Kidney (tissue), 14 donors: ENCODE results near the gene NR3C2. TPM values are rescaled to one million over a fixed set of nuclear protein-coding genes. Genes with fewer than 3 reads are reported as not detected.
A peak's percentile ranks its signal among the peaks of the same experiment; 100 is the strongest.

Source experiments
- DNase-seq, 5 donors: peaks; one replicate each; pipeline ENCODE4 v3.0.0-alpha.2; 2013 to 2020
- FAIRE-seq: peaks from 2 replicates; lab custom pipeline; 2012; peaks lifted over from hg19 to GRCh38; lab: Jason Lieb, UNC
- H3K27ac ChIP-seq, 2 donors: one replicate each; pipeline ENCODE4 v1.7.0; 2013; ENCODE audit warnings: low read depth in 2 of 2, low read length in 2 of 2, inconsistent platforms in 1 of 2
- H3K27me3 ChIP-seq: one replicate; pipeline ENCODE4 v1.7.1; 2013; ENCODE audit warnings: low read length, inconsistent platforms; ENCODE audit not compliant: control insufficient read depth, insufficient read depth
- H3K36me3 ChIP-seq, 3 donors: one replicate each; pipeline versions ENCODE4 v1.7.0 to v1.7.1; 2013; ENCODE audit warnings: low read length in 3 of 3, control low read depth in 1 of 3, inconsistent platforms in 1 of 3; ENCODE audit not compliant: insufficient read depth in 3 of 3, control insufficient read depth in 2 of 3
- H3K4me1 ChIP-seq, 3 donors: one replicate each; pipeline versions ENCODE4 v1.7.0 to v1.7.1; 2013; ENCODE audit warnings: low read length in 3 of 3, inconsistent platforms in 1 of 3, low read depth in 1 of 3; ENCODE audit not compliant: control insufficient read depth in 2 of 3, insufficient read depth in 2 of 3
- H3K4me3 ChIP-seq, 3 donors: one replicate each; pipeline versions ENCODE4 v1.7.0 to v1.8.1; 2013; ENCODE audit warnings: low read length in 3 of 3, control low read depth in 1 of 3, inconsistent platforms in 1 of 3
- H3K9ac ChIP-seq, 3 donors: one replicate each; pipeline versions ENCODE4 v1.7.0 to v1.7.1; 2013; ENCODE audit warnings: low read length in 3 of 3, control low read depth in 1 of 3, inconsistent platforms in 1 of 3
- H3K9me3 ChIP-seq, 3 donors: one replicate each; pipeline versions ENCODE4 v1.7.0 to v1.7.1; 2013; ENCODE audit warnings: low read length in 3 of 3, control low read depth in 1 of 3, inconsistent platforms in 1 of 3; ENCODE audit not compliant: control insufficient read depth in 2 of 3, insufficient read depth in 1 of 3
- CTCF ChIP-seq: IDR thresholded peaks from 3 replicates; pipeline ENCODE4 v1.5.1; 2012; ENCODE audit warnings: mild to moderate bottlenecking, moderate library complexity, borderline replicate concordance; ENCODE audit not compliant: insufficient read depth; ENCODE audit errors: extremely low read depth
- intact Hi-C: fragments of 100-400 bp; cut with DNase I; formaldehyde crosslinking; loops from one replicate; pipeline ENCODE4 v1.11.1; 2022
- polyA plus RNA-seq: library from polyadenylated mRNA; stranded (reverse); fragments of 350-450 nt; fragmentation: Illumina TruSeq; extraction: RNeasy Lipid Tissue Mini Kit (QIAGEN cat#74804); gene quantifications from one replicate; pipeline ENCODE4 v1.2.3, GENCODE V29; 2014; ENCODE audit warnings: low read depth, low replicate concordance; ENCODE audit not compliant: insufficient read depth
- total RNA-seq: library from RNA; stranded (reverse); fragmentation: NEBNext Ultra II Directional; extraction: Animal tissue kit (Norgen Biotek cat#: 25700); gene quantifications from one replicate; pipeline ENCODE4 v1.2.1, GENCODE V29; 2021
- donor health status: control.
- donor health status: control.
- donor health status: control.
- donor health status: control.
- donor health status: control.
- donor health status: DM: yes; HTN: yes; CAD: no.
- donor health status: Normal renal cell carcinoma (clear cell type).

Gene NR3C2
- total and polyA plus RNA-seq, 2 donors from 2014 or later: 8.7 to 43.4 TPM

GRCh38 chr4:148396986-148397673 is 45.1 kb downstream of the NR3C2 start:
- H3K27me3 ChIP-seq: no peaks in the 10 kb centered on the region
- FAIRE-seq (no peak), DNase-seq (peak; percentile 37 to 71 (median 65))
- H3K9ac ChIP-seq: no peak overlapping the region
- intact Hi-C loops: no loop called here
- no peaks in the 10 kb centered on the region for H3K9me3 ChIP-seq
- TF ChIP-seq CTCF: no peak
- peaks cover 0 to 6% (median 3%) of the 10 kb centered on the region in 3 donors for H3K4me1 ChIP-seq
- no peak overlapping the region for H3K4me3 ChIP-seq
- no peaks in the 10 kb centered on the region for H3K36me3 ChIP-seq
- H3K27ac ChIP-seq: no peak overlapping the region

- Histone ChIP-seq H3K9me3 (no peaks in the 10 kb centered on the region), H3K9ac (no peak overlapping the region), H3K4me3 (no peak overlapping the region), H3K4me1 (peaks cover 0 to 6% (median 3%) of the 10 kb centered on the region in 3 donors), H3K27ac (no peak overlapping the region), H3K36me3 (no peaks in the 10 kb centered on the region), H3K27me3 (no peaks in the 10 kb centered on the region)
- no peak for FAIRE-seq
- DNase-seq: no peak
- intact Hi-C loops: no loop called here
- TF ChIP-seq CTCF: no peak
Observed at GRCh38 chr4:148395771-148396170, 46.4 kb downstream of the NR3C2 start.

- no peak for FAIRE-seq
- intact Hi-C loops: no loop called here
Observed at GRCh38 chr4:148391056-148391455, 51.2 kb downstream of the NR3C2 start.

More at GRCh38 chr4:148391056-148391455, 51.2 kb downstream of the NR3C2 start:
- Histone ChIP-seq H3K9me3 (no peaks in the 10 kb centered on the region), H3K27me3 (no peaks in the 10 kb centered on the region), H3K36me3 (no peaks in the 10 kb centered on the region), H3K9ac (no peak overlapping the region), H3K4me1 (no peaks in the 10 kb centered on the region), H3K4me3 (no peak overlapping the region), H3K27ac (no peak overlapping the region)
- no peak for TF ChIP-seq CTCF
- no peak for DNase-seq
